ENCODE data around the gene MX2. TPM values are rescaled to one million over a fixed set of nuclear protein-coding genes. Genes with fewer than 3 reads are reported as not detected.

MX2 gene
- total and polyA plus RNA-seq, 2 of the 8 experiments (the other 6 are each of a cell fraction or from before 2014, with no cell fraction given) = 3.1 to 8.9 TPM

- no peak overlapping the region for H2BK5ac ChIP-seq (ENCODE audit: low read depth, low read length)
- H3K23me2 ChIP-seq (ENCODE audit: low read depth, low read length) = no peaks in the 10 kb centered on the region
- no peak overlapping the region for H3K14ac ChIP-seq (ENCODE audit: insufficient read length)
- no peak for DNase-seq (ENCODE audit: low read depth in 1 of 2, low spot score in 2 of 2)
- H2BK12ac ChIP-seq (ENCODE audit: low read depth, low read length) = no peak overlapping the region
- no peak overlapping the region for H2AK5ac ChIP-seq (ENCODE audit: low read depth, low read length)
- H3K27ac ChIP-seq (ENCODE audit: low read depth, low read length) = no peak overlapping the region
- H3K9me3 ChIP-seq (ENCODE audit: insufficient read depth in 2 of 2, low read depth in 1 of 2, low read length in 1 of 2) = no peaks in the 10 kb centered on the region
- H4K91ac ChIP-seq (replicated peaks; ENCODE audit: insufficient read length, low read length) = no peak overlapping the region
- no peak overlapping the region for H3K56ac ChIP-seq (replicated peaks; ENCODE audit: insufficient read length, low read depth, low read length)
- H3K36me3 ChIP-seq (ENCODE audit: control insufficient read depth in 2 of 4, insufficient read depth in 4 of 4, low read length in 3 of 4) = no peaks in the 10 kb centered on the region
- TF ChIP-seq CBX5 (IDR thresholded peaks at IDR 0.05; ENCODE audit: low read depth, low read length) = no peak
- TF ChIP-seq SIX5 (IDR thresholded peaks at IDR 0.05; ENCODE audit: low read depth, low read length) = no peak
- TF ChIP-seq CBX8 (IDR thresholded peaks at IDR 0.05; ENCODE audit: borderline replicate concordance, low read depth, low read length) = no peak
- TF ChIP-seq USF2 (IDR thresholded peaks at IDR 0.05; ENCODE audit: low read length) = no peak
- no peak for TF ChIP-seq RFX5 (IDR thresholded peaks at IDR 0.05; ENCODE audit: borderline replicate concordance, low read depth, low read length)
- H3K27me3 ChIP-seq (replicated peaks in 1 of 4; ENCODE audit: control insufficient read depth in 3 of 4, extremely low read depth in 1 of 4, insufficient read depth in 3 of 4, low read length in 3 of 4) = no peaks in the 10 kb centered on the region
- no peak overlapping the region for H2BK120ac ChIP-seq (replicated peaks; ENCODE audit: low read depth, low read length)
- H3K4me2 ChIP-seq (ENCODE audit: insufficient read depth in 1 of 2, low read depth in 2 of 2, low read length in 2 of 2) = no peak overlapping the region
- no peak overlapping the region for H4K8ac ChIP-seq (ENCODE audit: extremely low read depth, insufficient read depth, low read length)
- no peak overlapping the region for H2BK15ac ChIP-seq (ENCODE audit: low read length)
- H4K20me1 ChIP-seq (replicated peaks in 1 of 2; ENCODE audit: control insufficient read depth in 1 of 2, insufficient read depth in 2 of 2, low read length in 2 of 2) = no peaks in the 10 kb centered on the region
- no peak overlapping the region for H2AFZ ChIP-seq (ENCODE audit: low read length)
- H3K79me1 ChIP-seq (ENCODE audit: low read depth, low read length) = no peaks in the 10 kb centered on the region
- no peaks in the 10 kb centered on the region for H3K79me2 ChIP-seq (ENCODE audit: control insufficient read depth in 1 of 2, insufficient read depth in 2 of 2, low read length in 2 of 2)
- H3K23ac ChIP-seq (ENCODE audit: insufficient read length) = no peak overlapping the region
- ChIA-PET POLR2A (ENCODE audit: partially characterized antibody) (no interaction called here), CTCF (ENCODE audit: partially characterized antibody) (interaction anchor here (0.6 to 2.3 kb wide), 7 partner anchors 9 to 122 kb away, joined by 3 to 13 read pairs (median 3); no protein-coding TSS in a partner anchor)
- 91% methylated on average over 9 of the region's 9 CpGs; no CpG with 5 or more reads in 1 of the 2 experiments for WGBS, 2 experiments (ENCODE audit: extremely low coverage in 1 of 2, insufficient coverage in 1 of 2, insufficient read length in 1 of 2, insufficient replicate concordance in 2 of 2, low coverage in 1 of 2, low lambda C conversion rate in 2 of 2, missing lambda C conversion rate in 1 of 2)
- H2BK20ac ChIP-seq (ENCODE audit: low read length) = no peak overlapping the region
- H3K4ac ChIP-seq (replicated peaks; ENCODE audit: insufficient read length, low read depth, low read length) = no peak overlapping the region
- H3K18ac ChIP-seq (ENCODE audit: extremely low read depth, low read length) = no peak overlapping the region
- no peak overlapping the region for H3K4me3 ChIP-seq (ENCODE audit: extremely low read depth in 1 of 4, insufficient read depth in 2 of 4, low read depth in 3 of 4, low read length in 4 of 4)
- H3K4me1 ChIP-seq (replicated peaks in 1 of 4; ENCODE audit: control insufficient read depth in 3 of 4, insufficient read depth in 4 of 4, low read length in 3 of 4) = no peaks in the 10 kb centered on the region
- no peak overlapping the region for H4K5ac ChIP-seq (ENCODE audit: insufficient read length, low read depth, low read length)
- no peak for FAIRE-seq
- no peak overlapping the region for H3K9ac ChIP-seq (replicated peaks in 1 of 4; ENCODE audit: extremely low read depth in 1 of 4, low read depth in 3 of 4, low read length in 3 of 4)
These were observed 41.5 kb downstream of the MX2 start for GRCh38 chr21:41403331-41403730.
